Skeletal muscle tissue (tissue), 4 donors: Measurements from ENCODE around the gene RPH3AL. TPM values are rescaled to one million over a fixed set of nuclear protein-coding genes. Genes with fewer than 3 reads are reported as not detected.

Experiments
- H3K27ac ChIP-seq: one replicate; pipeline ENCODE4 v1.7.0; 2013; ENCODE audit warnings: mild to moderate bottlenecking, low read depth, low read length, inconsistent platforms
- H3K27me3 ChIP-seq, 3 donors: one replicate each; pipeline ENCODE4 v1.7.0; 2013; ENCODE audit warnings: low read length in 3 of 3; ENCODE audit not compliant: control insufficient read depth in 3 of 3, insufficient read depth in 3 of 3
- H3K36me3 ChIP-seq, 3 donors: one replicate each; pipeline ENCODE4 v1.7.0; 2013; ENCODE audit warnings: low read length in 3 of 3; ENCODE audit not compliant: control insufficient read depth in 3 of 3, insufficient read depth in 3 of 3
- H3K4me1 ChIP-seq, 3 donors: one replicate each; pipeline ENCODE4 v1.7.0; 2013; ENCODE audit warnings: low read length in 3 of 3, mild to moderate bottlenecking in 3 of 3; ENCODE audit not compliant: control insufficient read depth in 3 of 3, insufficient read depth in 3 of 3
- H3K4me3 ChIP-seq, 3 donors: one replicate each; pipeline ENCODE4 v1.7.0; 2013; ENCODE audit warnings: low read length in 3 of 3
- H3K9ac ChIP-seq, 3 donors: one replicate each; pipeline ENCODE4 v1.7.0; 2013; ENCODE audit warnings: low read length in 3 of 3, mild to moderate bottlenecking in 3 of 3, moderate library complexity in 2 of 3, low read depth in 1 of 3
- H3K9me3 ChIP-seq, 3 donors: one replicate each; pipeline ENCODE4 v1.7.0; 2013; ENCODE audit warnings: low read length in 3 of 3; ENCODE audit not compliant: control insufficient read depth in 3 of 3
- total RNA-seq: library from RNA; depleted of rRNA; stranded (reverse); fragments of >200 nt; gene quantifications from one replicate; pipeline ENCODE4 v1.2.3, GENCODE V29; 2014
- donor health status: Osteomylitis.

Gene RPH3AL
- total RNA-seq, 1 donor from 2014 or later = 1.6 TPM

DNA sequence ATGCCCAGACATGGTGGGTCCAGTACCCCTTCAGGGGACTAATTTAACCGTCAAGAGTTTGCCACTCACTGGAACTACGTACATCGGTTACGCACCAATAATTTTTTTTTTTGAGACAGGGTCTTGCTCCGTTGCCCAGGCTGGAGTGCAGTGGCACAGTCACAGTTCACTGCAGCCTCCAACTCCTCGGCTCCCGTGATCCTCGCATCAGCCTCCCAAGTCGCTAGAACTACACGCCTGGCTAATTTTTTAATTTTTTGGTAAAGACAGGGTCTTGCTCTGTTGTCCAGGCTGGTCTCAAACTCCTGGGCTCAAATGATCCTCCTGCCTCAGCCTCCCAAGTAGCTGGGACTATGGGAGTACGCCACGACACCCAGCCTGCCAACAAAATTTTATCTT is 15.6 kb downstream of the RPH3AL start:
- H3K36me3 ChIP-seq = no peaks in the 10 kb centered on the region
- H3K4me1 ChIP-seq = peaks cover 24 to 45% (median 30%) of the 10 kb centered on the region in 3 donors
- no peak overlapping the region for H3K4me3 ChIP-seq
- H3K27me3 ChIP-seq = peaks cover 4 to 12% (median 9%) of the 10 kb centered on the region in 3 donors
- no peak overlapping the region for H3K9ac ChIP-seq
- H3K9me3 ChIP-seq = no peaks in the 10 kb centered on the region
- H3K27ac ChIP-seq = no peak overlapping the region

DNA sequence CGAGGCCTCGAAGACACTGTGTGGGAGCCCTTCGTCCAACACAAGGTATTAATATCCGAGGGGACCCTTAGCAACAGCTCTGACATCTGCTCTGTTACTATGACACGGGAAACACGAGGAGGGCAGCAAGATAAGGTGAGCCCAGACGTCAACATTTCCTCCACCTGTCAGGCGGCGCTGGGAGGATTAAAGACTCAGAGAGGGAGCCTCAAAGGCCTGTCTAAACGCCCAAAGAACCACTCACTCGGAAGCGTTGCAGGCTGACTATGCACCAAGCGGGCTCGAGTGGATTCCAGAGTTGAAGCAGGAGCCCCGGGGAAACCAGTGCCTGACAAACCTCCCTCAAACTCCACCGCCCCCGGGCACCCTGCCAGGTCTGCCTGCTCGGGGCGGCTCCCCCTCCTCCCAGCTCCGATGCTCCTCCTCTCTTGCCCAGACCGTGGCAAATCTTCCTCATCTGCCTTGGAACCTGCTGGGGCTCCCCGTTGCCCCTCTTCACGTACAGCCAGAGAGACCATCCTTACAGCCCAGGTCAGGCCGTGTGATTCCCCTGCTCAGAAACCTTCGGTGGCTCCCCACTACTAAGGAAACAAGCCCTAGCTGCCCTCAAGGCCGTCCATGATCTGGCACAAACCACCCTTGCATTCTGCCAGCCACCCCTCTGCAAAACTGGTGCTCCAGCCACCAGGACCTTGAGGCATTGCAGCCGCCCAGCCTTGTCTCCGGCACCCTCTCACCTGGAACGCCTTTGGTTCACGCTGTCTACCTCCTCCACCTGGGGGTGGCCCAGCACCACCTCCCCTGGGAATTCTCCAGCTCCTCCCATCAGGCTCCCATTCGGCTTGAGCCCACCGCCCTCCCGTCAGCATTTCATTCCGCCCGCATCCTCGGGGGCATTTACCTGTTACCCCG is 16.2 kb downstream of the RPH3AL start:
- peaks cover 4 to 15% (median 11%) of the 10 kb centered on the region in 3 donors for H3K27me3 ChIP-seq
- H3K36me3 ChIP-seq = no peaks in the 10 kb centered on the region
- peaks cover 29 to 52% (median 35%) of the 10 kb centered on the region in 3 donors for H3K4me1 ChIP-seq
- H3K27ac ChIP-seq = no peak overlapping the region
- H3K4me3 ChIP-seq = no peak overlapping the region
- H3K9me3 ChIP-seq = no peaks in the 10 kb centered on the region
- H3K9ac ChIP-seq = peak overlapping the region in 2 of 3 donors; percentile 20 to 33

- peaks cover 34 to 58% (median 35%) of the 10 kb centered on the region in 3 donors for H3K4me1 ChIP-seq
- no peaks in the 10 kb centered on the region for H3K9me3 ChIP-seq
- H3K27ac ChIP-seq = no peak overlapping the region
- H3K36me3 ChIP-seq = no peaks in the 10 kb centered on the region
- H3K27me3 ChIP-seq = peaks cover 4 to 19% (median 11%) of the 10 kb centered on the region in 3 donors
- H3K4me3 ChIP-seq = peak overlapping the region in 2 of 3 donors; percentile 13 to 23
- H3K9ac ChIP-seq = peak overlapping the region in 1 of 3 donors; percentile 33
These were observed 16.9 kb downstream of the RPH3AL start for GRCh38 chr17:335691-336090.

- H3K27me3 ChIP-seq = peaks cover 4 to 19% (median 11%) of the 10 kb centered on the region in 3 donors
- peak overlapping the region in 2 of 3 donors; percentile 20 to 75 for H3K9ac ChIP-seq
- H3K9me3 ChIP-seq = no peaks in the 10 kb centered on the region
- no peaks in the 10 kb centered on the region for H3K36me3 ChIP-seq
- H3K27ac ChIP-seq = no peak overlapping the region
- H3K4me1 ChIP-seq = peaks cover 34 to 58% (median 35%) of the 10 kb centered on the region in 3 donors
- peak overlapping the region in 1 of 3 donors; percentile 22 for H3K4me3 ChIP-seq
These were observed 17.6 kb downstream of the RPH3AL start for GRCh38 chr17:334974-335481.

GRCh38 chr17:333626-334396 is 18.8 kb downstream of the RPH3AL start:
- no peaks in the 10 kb centered on the region for H3K9me3 ChIP-seq
- H3K9ac ChIP-seq = peak overlapping the region; percentile 29 to 85 (median 75)
- no peaks in the 10 kb centered on the region for H3K36me3 ChIP-seq
- H3K27me3 ChIP-seq = peaks cover 4 to 19% (median 11%) of the 10 kb centered on the region in 3 donors
- peaks cover 34 to 55% (median 35%) of the 10 kb centered on the region in 3 donors for H3K4me1 ChIP-seq
- peak overlapping the region; percentile 66 to 76 (median 75) for H3K4me3 ChIP-seq
- peak overlapping the region; percentile 81 for H3K27ac ChIP-seq

DNA sequence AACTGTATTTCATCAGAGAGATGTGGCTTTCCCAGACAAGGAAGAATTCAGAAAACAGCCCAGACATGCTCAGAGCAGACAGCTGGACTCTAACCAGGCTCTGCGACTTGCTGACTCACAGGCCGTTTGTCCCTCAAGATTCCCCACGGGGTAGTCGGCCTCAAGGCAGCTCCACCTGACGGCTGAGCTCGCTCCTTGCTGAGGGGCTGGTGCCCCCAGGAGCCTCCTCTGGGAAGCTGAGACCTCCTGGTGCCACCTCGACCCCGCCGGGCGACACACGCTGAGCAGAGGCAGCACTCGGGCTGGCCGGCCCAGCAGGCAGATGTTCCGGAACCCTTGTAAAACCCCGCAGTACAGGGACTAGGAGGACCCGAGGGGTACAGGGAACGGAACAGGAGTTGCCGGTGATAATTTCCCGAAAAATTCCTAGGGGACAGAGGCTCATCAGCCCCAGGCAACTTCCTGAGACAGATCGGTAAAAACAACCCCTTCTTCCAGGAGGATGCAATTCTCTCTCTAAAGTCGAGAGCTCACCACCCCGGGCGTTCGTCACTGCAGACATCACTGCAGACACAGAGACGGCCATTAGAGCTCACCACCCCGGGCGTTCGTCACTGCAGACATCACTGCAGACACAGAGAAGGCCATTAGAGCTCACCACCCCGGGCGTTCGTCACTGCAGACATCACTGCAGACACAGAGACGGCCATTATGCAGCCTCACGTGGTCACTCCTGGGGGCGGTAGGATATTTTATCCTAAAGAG is 19.9 kb downstream of the RPH3AL start:
- peak overlapping the region; percentile 81 for H3K27ac ChIP-seq
- H3K4me3 ChIP-seq = peak overlapping the region; percentile 66 to 76 (median 75)
- H3K9me3 ChIP-seq = no peaks in the 10 kb centered on the region
- H3K27me3 ChIP-seq = peaks cover 4 to 19% (median 11%) of the 10 kb centered on the region in 3 donors
- H3K4me1 ChIP-seq = peaks cover 34 to 54% (median 35%) of the 10 kb centered on the region in 3 donors
- peak overlapping the region; percentile 58 to 85 (median 75) for H3K9ac ChIP-seq
- H3K36me3 ChIP-seq = no peaks in the 10 kb centered on the region

DNA sequence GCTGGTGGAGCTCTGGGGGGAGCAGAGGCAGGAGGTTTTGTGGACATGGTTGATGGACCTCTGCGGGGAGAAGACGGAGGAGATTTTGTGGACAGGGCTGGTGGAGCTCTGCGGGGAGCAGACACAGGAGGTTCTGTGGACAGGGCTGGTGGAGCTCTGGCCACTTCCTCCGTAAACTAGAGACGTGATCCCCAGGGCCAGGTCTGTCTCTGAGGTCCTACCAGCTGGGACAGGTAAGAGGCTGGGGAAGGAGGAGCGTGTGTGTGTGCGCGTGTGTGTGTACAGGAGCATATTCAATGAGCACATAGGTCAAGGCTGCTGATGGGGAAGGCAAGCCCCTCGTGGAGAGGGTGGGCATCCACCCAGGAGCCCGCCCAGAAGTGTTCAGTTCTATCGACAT is 20.6 kb downstream of the RPH3AL start:
- Histone ChIP-seq H3K4me1 (peaks cover 34 to 54% (median 35%) of the 10 kb centered on the region in 3 donors), H3K9ac (peak overlapping the region; percentile 58 to 86 (median 75)), H3K36me3 (peaks cover under 1 to 4% (median 2%) of the 10 kb centered on the region in 3 donors), H3K4me3 (peak overlapping the region; percentile 66 to 76 (median 75)), H3K27ac (peak overlapping the region; percentile 81), H3K9me3 (no peaks in the 10 kb centered on the region), H3K27me3 (peaks cover 4 to 19% (median 11%) of the 10 kb centered on the region in 3 donors)

DNA sequence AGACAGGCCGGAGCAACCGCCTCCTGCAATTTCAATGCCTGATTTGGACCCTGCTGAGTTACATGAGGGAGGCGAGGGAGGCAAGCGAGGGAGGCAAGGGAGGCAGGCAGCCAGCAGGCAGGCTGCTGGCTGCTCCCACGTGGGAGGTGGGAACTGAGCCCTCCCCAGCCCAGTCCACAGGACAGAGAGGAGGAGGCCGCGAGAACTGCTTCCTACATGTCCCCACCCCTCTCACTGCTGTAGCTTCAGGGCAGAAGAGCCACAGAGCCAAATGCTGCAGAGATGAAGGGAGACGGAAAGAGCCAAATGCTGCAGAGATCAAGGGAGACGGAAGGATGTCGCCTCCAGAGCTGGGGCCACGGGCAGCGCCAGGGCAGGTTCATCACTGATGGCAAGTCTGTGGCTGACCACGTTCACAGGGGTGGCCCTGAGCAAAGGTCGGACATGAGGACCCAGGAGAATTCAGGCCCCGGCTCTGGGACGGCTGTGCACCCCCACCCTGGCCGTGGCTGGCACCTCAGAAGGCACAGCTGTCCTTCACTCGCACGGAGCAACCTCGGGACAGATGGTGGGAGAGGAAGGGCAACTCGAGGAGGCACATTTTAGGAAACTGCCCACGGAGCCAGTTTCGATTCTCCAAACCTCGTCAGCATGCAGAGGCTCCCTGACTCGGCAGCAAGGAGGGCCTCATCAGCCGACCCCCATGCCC is 21.5 kb downstream of the RPH3AL start:
- Histone ChIP-seq H3K9ac (peak overlapping the region; percentile 58 to 86 (median 75)), H3K27me3 (peaks cover 4 to 13% (median 11%) of the 10 kb centered on the region in 3 donors), H3K36me3 (peaks cover 3 to 4% (median 4%) of the 10 kb centered on the region in 3 donors), H3K4me1 (peaks cover 29 to 47% (median 30%) of the 10 kb centered on the region in 3 donors), H3K27ac (peak overlapping the region; percentile 81), H3K9me3 (no peaks in the 10 kb centered on the region), H3K4me3 (peak overlapping the region; percentile 66 to 76 (median 75))
